HEK293T (cell line): ENCODE data around the gene RNH1.

Experiments used
- FOXA1 ChIP-seq: fragments of 450-650 bp; IDR thresholded peaks from 2 replicates; pipeline ENCODE4 v1.6.1; 2016; ENCODE audit warnings: mild to moderate bottlenecking
- FOXM1 ChIP-seq: fragments of 450-650 bp; IDR thresholded peaks from 2 replicates; pipeline ENCODE4 v1.6.1; 2017; ENCODE audit warnings: mild to moderate bottlenecking, borderline replicate concordance
- HDGF ChIP-seq: fragments of 450-650 bp; IDR thresholded peaks from 2 replicates; pipeline ENCODE4 v1.6.1; 2017; ENCODE audit warnings: antibody characterized with exemption, borderline replicate concordance
- PKNOX1 ChIP-seq: fragments of 450-650 bp; IDR thresholded peaks from 2 replicates; pipeline ENCODE4 v1.6.1; 2016
- TARDBP ChIP-seq: fragments of 450-650 bp; IDR thresholded peaks from 2 replicates; pipeline ENCODE4 v1.6.1; 2016

GRCh38 chr11:449889-450808 is 56.9 kb downstream of the RNH1 start, which contains the start of gene PTDSS2:
- TF ChIP-seq TARDBP: no peak
- no peak for TF ChIP-seq FOXA1
- TF ChIP-seq FOXM1: peak; percentile 38; the same call in 1 of the 2 replicates
- no peak for TF ChIP-seq PKNOX1
- TF ChIP-seq HDGF: no peak
